K562 (cell line): Measurements from ENCODE around the gene GLIS2. TPM values are rescaled to one million over a fixed set of nuclear protein-coding genes. Genes with fewer than 3 reads are reported as not detected.

Source experiments
- EGR1 ChIP-seq: fragments of 450-650 bp; conservative IDR thresholded peaks from 2 replicates; pipeline ENCODE4 v1.6.1; 2017; ENCODE audit warnings: mild to moderate bottlenecking
- FOXP4 ChIP-seq: sonication (generic); formaldehyde crosslinking; IDR thresholded peaks from 2 replicates; pipeline ENCODE4 v1.8.0; 2022; ENCODE audit warnings: mild to moderate bottlenecking, missing genetic modification reagents, borderline replicate concordance
- GTF2F1 ChIP-seq: IDR thresholded peaks from 2 replicates; pipeline ENCODE4 v1.6.1; 2011; ENCODE audit warnings: low read depth, low read length, improper control_type of control experiment
- HDAC8 ChIP-seq: fragments of 450-650 bp; IDR thresholded peaks from 2 replicates; pipeline ENCODE4 v1.6.1; 2016; ENCODE audit warnings: mild to moderate bottlenecking, missing genetic modification characterization, moderate library complexity, missing compliant biosample characterization
- HLTF ChIP-seq: fragments of 450-650 bp; IDR thresholded peaks from 2 replicates; pipeline ENCODE4 v1.6.1; 2016
- HMG20A ChIP-seq: fragments of 450-650 bp; formaldehyde crosslinking; conservative IDR thresholded peaks from 2 replicates; pipeline ENCODE4 v1.4.0; 2020; ENCODE audit warnings: mild to moderate bottlenecking, mixed read lengths
- NONO ChIP-seq, 2 experiments: fragments of 200-400 bp in 1 of 2; fragments of 450-650 bp in 1 of 2; formaldehyde crosslinking in 1 of 2; IDR thresholded peaks; 2 replicates each; pipeline ENCODE4 v1.6.1; 2017; ENCODE audit warnings: low read depth in 2 of 2, mild to moderate bottlenecking in 2 of 2, moderate library complexity in 2 of 2, low read length in 1 of 2
- PPARD ChIP-seq: fragments of 250-450 bp; sonication (Bioruptor Pico); IDR thresholded peaks from 2 replicates; pipeline ENCODE4 v1.8.0; 2022; ENCODE audit warnings: inconsistent platforms, mild to moderate bottlenecking, moderate library complexity
- TAF1 ChIP-seq: IDR thresholded peaks from 2 replicates; pipeline ENCODE4 v1.6.1; 2011; ENCODE audit warnings: mild to moderate bottlenecking, low read length, moderate library complexity; ENCODE audit not compliant: insufficient read depth, control insufficient read depth, severe bottlenecking; ENCODE audit errors: extremely low read depth
- TRIM24 ChIP-seq, 2 experiments: fragments of 450-650 bp; IDR thresholded peaks; 2 replicates each; pipeline ENCODE4 v1.6.1; 2016
- ZBTB2 ChIP-seq: fragments of 450-650 bp; IDR thresholded peaks from 2 replicates; pipeline ENCODE4 v1.6.1; 2016; ENCODE audit warnings: antibody characterized with exemption
- ZBTB26 ChIP-seq: fragments of 450-650 bp; formaldehyde crosslinking; IDR thresholded peaks from 2 replicates; pipeline ENCODE4 v1.4.0; 2022; ENCODE audit warnings: missing genetic modification characterization
- ZBTB49 ChIP-seq: sonication (generic); formaldehyde crosslinking; IDR thresholded peaks from 2 replicates; pipeline ENCODE4 v1.8.0; 2022; ENCODE audit warnings: missing genetic modification reagents, mild to moderate bottlenecking, borderline replicate concordance
- ZC3H11A ChIP-seq: IDR thresholded peaks from 2 replicates; pipeline ENCODE4 v1.6.1; 2012; ENCODE audit warnings: low read depth, low read length, improper control_type of control experiment
- ZC3H8 ChIP-seq: fragments of 450-650 bp; IDR thresholded peaks from 2 replicates; pipeline ENCODE4 v1.6.1; 2017
- ZNF143 ChIP-seq: sonication (generic); formaldehyde crosslinking; IDR thresholded peaks from 2 replicates; pipeline ENCODE4 v1.9.0; 2022; ENCODE audit warnings: mild to moderate bottlenecking, missing genetic modification reagents
- ZNF324 ChIP-seq: fragments of 250-450 bp; sonication (Bioruptor Pico); IDR thresholded peaks from 2 replicates; pipeline ENCODE4 v1.4.0; 2020; ENCODE audit warnings: mild to moderate bottlenecking
- ZNF551 ChIP-seq: fragments of 250-450 bp; sonication (Bioruptor Pico); IDR thresholded peaks from 2 replicates; pipeline ENCODE4 v1.5.0; 2021; ENCODE audit warnings: mild to moderate bottlenecking, moderate library complexity
- ZNF584 ChIP-seq: fragments of 200-800 bp; sonication (Bioruptor generic); IDR thresholded peaks from 2 replicates; pipeline ENCODE4 v1.6.1; 2016; ENCODE audit warnings: low read depth, mild to moderate bottlenecking, missing genetic modification characterization, missing compliant biosample characterization
- ZNF740 ChIP-seq, 3 experiments: fragments of 200-800 bp in 1 of 3; sonication (Bioruptor generic) in 1 of 3; sonication (generic) in 1 of 3; formaldehyde crosslinking in 1 of 3; IDR thresholded peaks; 2 replicates each; pipeline versions ENCODE4 v1.6.1 to v1.8.0; 2016 to 2022; ENCODE audit warnings: mild to moderate bottlenecking in 2 of 3, missing compliant biosample characterization in 2 of 3, missing genetic modification characterization in 2 of 3, missing genetic modification reagents in 1 of 3
- polyA plus RNA-seq, 8 experiments: library from polyadenylated mRNA; depleted of rRNA in 4 of 8; stranded (reverse) in 5 of 8; unstranded in 3 of 8; fragments of >200 nt; fragmentation: Nextera tagmentation in 2 of 8; fragmentation: Illumina TruSeq in 1 of 8; extraction: Ambion mirVana in 2 of 8; extraction: Trizol in 1 of 8; gene quantifications; 2 replicates each; pipeline versions ENCODE4 v1.2.1 to v1.2.3, GENCODE V29; 2011 to 2014; ENCODE audit warnings: inconsistent platforms in 1 of 8, missing spikeins in 1 of 8
- total RNA-seq, 7 experiments: library from RNA; depleted of rRNA in 6 of 7; stranded (reverse); fragments of >200 nt in 6 of 7; fragmentation: Illumina TruSeq in 2 of 7; extraction: Trizol in 2 of 7; gene quantifications; 2 replicates each; pipeline versions ENCODE4 v1.2.1 to v1.2.3, GENCODE V29; 2011 to 2021; ENCODE audit warnings: low replicate concordance in 1 of 7

The GLIS2 gene
- total and polyA plus RNA-seq, 9 of the 15 experiments (the other 6 are each of a cell fraction or from before 2014, with no cell fraction given), result 0.10 to 9.0 (median 0.57) TPM

GRCh38 chr16:4288148-4288921, 27.5 kb upstream of the GLIS2 start (continued):
- TF ChIP-seq ZNF584 (CRISPR knock-in tag) (no peak), ZC3H8 (no peak), EGR1 (no peak), ZNF324 (CRISPR knock-in tag) (no peak), HMG20A (CRISPR knock-in tag) (no peak), HDAC8 (tag) (no peak), ZBTB26 (CRISPR knock-in tag) (no peak), ZBTB2 (0 out of 2 replicates have a peak, but pooled peaks have one; percentile 41), GTF2F1 (no peak), TAF1 (no peak), FOXP4 (CRISPR knock-in tag) (no peak), ZNF551 (CRISPR knock-in tag) (no peak), HLTF (no peak), ZBTB49 (CRISPR knock-in tag) (no peak), NONO (IDR thresholded peaks at IDR 0.05; ENCODE audit: low read depth in 2 of 2, low read length in 1 of 2) (no peak), ZC3H11A (no peak), ZNF740 (CRISPR knock-in tag; IDR thresholded peaks at IDR 0.05) (peak; percentile 55; the same call in 1 of the 2 replicates), ZNF740 (tag; IDR thresholded peaks at IDR 0.05) (no peak), PPARD (no peak), ZNF143 (CRISPR knock-in tag) (no peak), TRIM24 (IDR thresholded peaks at IDR 0.05) (no peak)
